Tibial nerve (tissue), 4 donors: ENCODE data around the gene CAMK1.

Source experiments
- EP300 ChIP-seq, 2 donors: sonication (generic); formaldehyde crosslinking; IDR thresholded peaks; one replicate each; pipeline ENCODE4 v1.6.1; 2017; ENCODE audit warnings: antibody characterized with exemption in 2 of 2, mild to moderate bottlenecking in 1 of 2
- POLR2A ChIP-seq, 2 donors: fragments of 450-650 bp; IDR thresholded peaks; one replicate each; pipeline ENCODE4 v1.6.1; 2017; ENCODE audit warnings: antibody characterized with exemption in 2 of 2, mild to moderate bottlenecking in 2 of 2, moderate library complexity in 2 of 2
- TF ChIP-seq, protein P1 (sequence below), 5 experiments: fragments of 200-600 bp in 3 of 5; fragments of 450-650 bp in 2 of 5; sonication (generic) in 3 of 5; IDR thresholded peaks; one replicate each; pipeline ENCODE4 v1.5.1; 2016 to 2019; ENCODE audit warnings: antibody characterized with exemption in 5 of 5, mild to moderate bottlenecking in 3 of 5, moderate library complexity in 2 of 5

DNA sequence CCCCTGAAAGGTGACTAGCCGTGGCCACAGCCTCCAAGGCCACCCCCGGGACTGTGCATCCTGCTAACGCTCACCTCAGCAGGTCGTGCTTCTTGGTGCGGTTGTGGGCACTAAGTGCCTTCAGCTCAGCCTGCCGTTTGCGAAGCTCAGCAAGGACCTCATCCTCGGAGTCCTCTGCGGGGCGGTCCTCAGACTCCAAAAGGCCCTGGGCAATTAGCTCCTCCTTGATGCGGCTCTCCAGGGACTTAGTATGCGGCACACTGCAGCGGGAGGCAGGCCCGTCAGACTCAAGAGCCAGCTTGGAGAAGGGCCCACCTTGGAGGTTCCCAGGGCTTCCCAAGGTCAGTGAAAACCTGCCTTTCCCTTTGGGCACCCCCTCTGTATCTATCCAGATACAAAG, 14.2 kb upstream of the CAMK1 start:
- TF ChIP-seq POLR2A (IDR thresholded peaks at IDR 0.05) = no peak
- no peak for TF ChIP-seq EP300 (IDR thresholded peaks at IDR 0.05)
- TF ChIP-seq, protein P1, sequence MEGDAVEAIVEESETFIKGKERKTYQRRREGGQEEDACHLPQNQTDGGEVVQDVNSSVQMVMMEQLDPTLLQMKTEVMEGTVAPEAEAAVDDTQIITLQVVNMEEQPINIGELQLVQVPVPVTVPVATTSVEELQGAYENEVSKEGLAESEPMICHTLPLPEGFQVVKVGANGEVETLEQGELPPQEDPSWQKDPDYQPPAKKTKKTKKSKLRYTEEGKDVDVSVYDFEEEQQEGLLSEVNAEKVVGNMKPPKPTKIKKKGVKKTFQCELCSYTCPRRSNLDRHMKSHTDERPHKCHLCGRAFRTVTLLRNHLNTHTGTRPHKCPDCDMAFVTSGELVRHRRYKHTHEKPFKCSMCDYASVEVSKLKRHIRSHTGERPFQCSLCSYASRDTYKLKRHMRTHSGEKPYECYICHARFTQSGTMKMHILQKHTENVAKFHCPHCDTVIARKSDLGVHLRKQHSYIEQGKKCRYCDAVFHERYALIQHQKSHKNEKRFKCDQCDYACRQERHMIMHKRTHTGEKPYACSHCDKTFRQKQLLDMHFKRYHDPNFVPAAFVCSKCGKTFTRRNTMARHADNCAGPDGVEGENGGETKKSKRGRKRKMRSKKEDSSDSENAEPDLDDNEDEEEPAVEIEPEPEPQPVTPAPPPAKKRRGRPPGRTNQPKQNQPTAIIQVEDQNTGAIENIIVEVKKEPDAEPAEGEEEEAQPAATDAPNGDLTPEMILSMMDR (IDR thresholded peaks at IDR 0.05) = no peak
